ENCODE results near the gene RPP38. TPM values are rescaled to one million over a fixed set of nuclear protein-coding genes. Genes with fewer than 3 reads are reported as not detected.

The RPP38 gene
- total and polyA plus RNA-seq, 2 donors (not counting 1 experiment from before 2014, with no cell fraction given), result 15.4 to 26.4 TPM

DNA sequence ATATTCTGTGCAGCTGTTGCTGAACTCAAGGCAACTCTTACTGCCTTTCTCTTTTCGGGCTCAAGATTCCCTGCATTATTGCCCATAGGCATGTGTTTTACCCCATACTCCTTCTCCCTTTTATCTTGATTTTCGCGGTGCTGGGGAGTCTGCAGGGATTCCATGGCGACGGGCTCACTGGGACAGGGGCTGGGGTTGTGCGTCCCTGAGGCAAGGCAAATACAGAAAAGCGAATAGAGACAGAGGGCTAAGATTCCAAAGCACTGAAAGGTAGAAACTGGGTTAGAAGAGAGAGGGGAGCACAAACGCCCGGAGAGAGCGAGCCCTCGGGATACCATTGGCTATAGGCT lies 519 bp upstream of the RPP38 start:
- TF ChIP-seq CTCF (conservative IDR thresholded peaks at IDR 0.05 in 1 of 2, IDR thresholded peaks at IDR 0.05 in 1 of 2; ENCODE audit: low read depth in 1 of 2, low read length in 2 of 2), result no peak
- no peak for TF ChIP-seq EZH2 (IDR thresholded peaks at IDR 0.05; ENCODE audit: low read length, missing control alignments)
- no peaks in the 10 kb centered on the region for H4K20me1 ChIP-seq (ENCODE audit: control insufficient read depth, extremely low read depth, insufficient read depth, low read length)
- peaks cover 33% of the 10 kb centered on the region for H3K79me2 ChIP-seq (ENCODE audit: control insufficient read depth, insufficient read depth, low read length)
- peak overlapping the region; percentile 69 for H2AFZ ChIP-seq (ENCODE audit: low read length)
- peak overlapping the region; percentile 97 for H3K9ac ChIP-seq (ENCODE audit: insufficient read depth, low read length)
- H3K4me3 ChIP-seq (replicated peaks in 1 of 4; ENCODE audit: control extremely low read depth in 1 of 4, insufficient read depth in 1 of 4, low read depth in 3 of 4, low read length in 4 of 4), result peak overlapping the region; percentile 71 to 97 (median 82)
- H3K4me2 ChIP-seq (ENCODE audit: extremely low read depth, insufficient read depth, low read length), result peak overlapping the region; percentile 92
- H3K27ac ChIP-seq (ENCODE audit: insufficient read depth, low read length), result peak overlapping the region; percentile 87
- H3K36me3 ChIP-seq (ENCODE audit: control insufficient read depth, insufficient read depth, low read length), result no peaks in the 10 kb centered on the region
- peaks cover 2% of the 10 kb centered on the region for H3K4me1 ChIP-seq (ENCODE audit: control insufficient read depth, extremely low read depth, insufficient read depth, low read length)
- no peak for DNase-seq (ENCODE audit: low read depth in 2 of 2)
- H3K27me3 ChIP-seq (ENCODE audit: control insufficient read depth, insufficient read depth, low read length), result no peaks in the 10 kb centered on the region
- H3K9me3 ChIP-seq (ENCODE audit: control insufficient read depth, insufficient read depth, low read depth, low read length), result no peaks in the 10 kb centered on the region

DNA sequence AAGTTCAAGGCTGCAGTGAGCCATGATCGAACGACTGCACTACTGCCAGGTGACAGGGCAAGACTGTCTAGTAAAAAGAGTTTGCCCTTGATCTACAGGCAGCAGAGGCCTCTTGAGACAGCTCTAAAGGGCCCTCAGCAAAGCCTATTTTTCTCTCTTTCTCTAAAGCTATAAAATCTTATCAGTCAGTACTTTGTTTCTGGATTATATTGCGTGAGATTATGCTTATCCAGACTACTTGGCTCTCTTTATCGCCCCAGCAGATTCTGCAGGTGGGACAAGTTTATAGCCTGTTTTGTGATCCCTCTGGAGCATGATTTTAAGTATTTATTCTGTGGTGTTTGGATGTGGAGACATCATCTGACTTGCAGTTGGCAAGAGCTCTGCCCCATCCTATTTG lies 2.7 kb downstream of the RPP38 start:
- peaks cover 2% of the 10 kb centered on the region for H3K4me1 ChIP-seq (ENCODE audit: control insufficient read depth, extremely low read depth, insufficient read depth, low read length)
- no peak overlapping the region for H3K4me2 ChIP-seq (ENCODE audit: extremely low read depth, insufficient read depth, low read length)
- no peaks in the 10 kb centered on the region for H3K27me3 ChIP-seq (ENCODE audit: control insufficient read depth, insufficient read depth, low read length)
- H3K9ac ChIP-seq (ENCODE audit: insufficient read depth, low read length), result no peak overlapping the region
- H4K20me1 ChIP-seq (ENCODE audit: control insufficient read depth, extremely low read depth, insufficient read depth, low read length), result no peaks in the 10 kb centered on the region
- DNase-seq (ENCODE audit: low read depth in 2 of 2), result no peak
- no peak overlapping the region for H2AFZ ChIP-seq (ENCODE audit: low read length)
- no peaks in the 10 kb centered on the region for H3K9me3 ChIP-seq (ENCODE audit: control insufficient read depth, insufficient read depth, low read depth, low read length)
- no peak overlapping the region for H3K4me3 ChIP-seq (replicated peaks in 1 of 4; ENCODE audit: control extremely low read depth in 1 of 4, insufficient read depth in 1 of 4, low read depth in 3 of 4, low read length in 4 of 4)
- TF ChIP-seq EZH2 (IDR thresholded peaks at IDR 0.05; ENCODE audit: low read length, missing control alignments) (no peak), CTCF (conservative IDR thresholded peaks at IDR 0.05 in 1 of 2, IDR thresholded peaks at IDR 0.05 in 1 of 2; ENCODE audit: low read depth in 1 of 2, low read length in 2 of 2) (no peak)
- no peak overlapping the region for H3K27ac ChIP-seq (ENCODE audit: insufficient read depth, low read length)
- peaks cover 5% of the 10 kb centered on the region for H3K36me3 ChIP-seq (ENCODE audit: control insufficient read depth, insufficient read depth, low read length)
- peaks cover 33% of the 10 kb centered on the region for H3K79me2 ChIP-seq (ENCODE audit: control insufficient read depth, insufficient read depth, low read length)

GRCh38 chr10:15103513-15103912 lies 6.4 kb downstream of the RPP38 start:
- Histone ChIP-seq H3K27ac (ENCODE audit: insufficient read depth, low read length) (no peak overlapping the region), H3K27me3 (ENCODE audit: control insufficient read depth, insufficient read depth, low read length) (no peaks in the 10 kb centered on the region), H3K36me3 (ENCODE audit: control insufficient read depth, insufficient read depth, low read length) (peaks cover 7% of the 10 kb centered on the region), H4K20me1 (ENCODE audit: control insufficient read depth, extremely low read depth, insufficient read depth, low read length) (no peaks in the 10 kb centered on the region), H3K9ac (ENCODE audit: insufficient read depth, low read length) (no peak overlapping the region), H3K4me3 (replicated peaks in 1 of 4; ENCODE audit: control extremely low read depth in 1 of 4, insufficient read depth in 1 of 4, low read depth in 3 of 4, low read length in 4 of 4) (no peak overlapping the region), H2AFZ (ENCODE audit: low read length) (no peak overlapping the region), H3K4me1 (ENCODE audit: control insufficient read depth, extremely low read depth, insufficient read depth, low read length) (peaks cover 2% of the 10 kb centered on the region), H3K79me2 (ENCODE audit: control insufficient read depth, insufficient read depth, low read length) (peaks cover 26% of the 10 kb centered on the region), H3K9me3 (ENCODE audit: control insufficient read depth, insufficient read depth, low read depth, low read length) (no peaks in the 10 kb centered on the region), H3K4me2 (ENCODE audit: extremely low read depth, insufficient read depth, low read length) (no peak overlapping the region)
- no peak for TF ChIP-seq EZH2 (IDR thresholded peaks at IDR 0.05; ENCODE audit: low read length, missing control alignments)
- TF ChIP-seq CTCF (conservative IDR thresholded peaks at IDR 0.05 in 1 of 2, IDR thresholded peaks at IDR 0.05 in 1 of 2; ENCODE audit: low read depth in 1 of 2, low read length in 2 of 2), result no peak
- DNase-seq (ENCODE audit: low read depth in 2 of 2), result no peak
